ENCODE measurements around the gene SLC40A1. TPM values are rescaled to one million over a fixed set of nuclear protein-coding genes. Genes with fewer than 3 reads are reported as not detected.

The SLC40A1 gene
- total RNA-seq, 4 donors from 2014 or later: 87.1 to 252 (median 176) TPM

GRCh38 chr2:189625636-189626035, 45.0 kb upstream of the SLC40A1 start:
- Histone ChIP-seq H3K9me3 (no peaks in the 10 kb centered on the region), H3K4me1 (peaks cover 0 to under 1% of the 10 kb centered on the region in 2 donors), H3K4me3 (no peak overlapping the region), H3K27me3 (no peaks in the 10 kb centered on the region), H3K36me3 (no peaks in the 10 kb centered on the region), H3K27ac (no peak overlapping the region)
- intact Hi-C loops (cut with DNase I; ENCODE audit: low total_unique reads): no loop called here
- DNase-seq: no peak
- no peak for TF ChIP-seq CTCF (IDR thresholded peaks at IDR 0.05)
- TF ChIP-seq POLR2A (IDR thresholded peaks at IDR 0.05): no peak

GRCh38 chr2:189624648-189625355, 44.2 kb upstream of the SLC40A1 start:
- Histone ChIP-seq H3K27me3 (no peaks in the 10 kb centered on the region), H3K36me3 (no peaks in the 10 kb centered on the region), H3K9me3 (no peaks in the 10 kb centered on the region), H3K4me1 (no peaks in the 10 kb centered on the region), H3K4me3 (no peak overlapping the region), H3K27ac (no peak overlapping the region)
- no peak for TF ChIP-seq CTCF (IDR thresholded peaks at IDR 0.05)
- TF ChIP-seq POLR2A (IDR thresholded peaks at IDR 0.05): no peak
- no peak for DNase-seq
- intact Hi-C loops (cut with DNase I; ENCODE audit: low total_unique reads): no loop called here

- H3K4me3 ChIP-seq: no peak overlapping the region
- no peak for TF ChIP-seq CTCF (IDR thresholded peaks at IDR 0.05)
- no peak for TF ChIP-seq POLR2A (IDR thresholded peaks at IDR 0.05)
These were observed 42.5 kb upstream of the SLC40A1 start for GRCh38 chr2:189623049-189623448.

GRCh38 chr2:189621781-189622180, 41.2 kb upstream of the SLC40A1 start:
- Histone ChIP-seq H3K27ac (peak overlapping the region in 1 of 2 donors; percentile 16), H3K4me3 (no peak overlapping the region), H3K36me3 (no peaks in the 10 kb centered on the region), H3K9me3 (no peaks in the 10 kb centered on the region), H3K27me3 (no peaks in the 10 kb centered on the region), H3K4me1 (no peaks in the 10 kb centered on the region)
- TF ChIP-seq CTCF (IDR thresholded peaks at IDR 0.05): no peak
- no peak for TF ChIP-seq POLR2A (IDR thresholded peaks at IDR 0.05)
- DNase-seq: no peak
- intact Hi-C loops (cut with DNase I; ENCODE audit: low total_unique reads): no loop called here

More at GRCh38 chr2:189623049-189623448, 42.5 kb upstream of the SLC40A1 start:
- Histone ChIP-seq H3K4me1 (no peaks in the 10 kb centered on the region), H3K9me3 (no peaks in the 10 kb centered on the region), H3K27ac (no peak overlapping the region), H3K27me3 (no peaks in the 10 kb centered on the region), H3K36me3 (no peaks in the 10 kb centered on the region)
- no peak for DNase-seq
- intact Hi-C loops (cut with DNase I; ENCODE audit: low total_unique reads): no loop called here

- DNase-seq: no peak
- intact Hi-C loops (cut with DNase I; ENCODE audit: low total_unique reads): no loop called here
- no peaks in the 10 kb centered on the region for H3K4me1 ChIP-seq
- no peaks in the 10 kb centered on the region for H3K36me3 ChIP-seq
- no peak for TF ChIP-seq CTCF (IDR thresholded peaks at IDR 0.05)
- no peak for TF ChIP-seq POLR2A (IDR thresholded peaks at IDR 0.05)
- no peak overlapping the region for H3K27ac ChIP-seq
- H3K4me3 ChIP-seq: no peak overlapping the region
- no peaks in the 10 kb centered on the region for H3K9me3 ChIP-seq
- no peaks in the 10 kb centered on the region for H3K27me3 ChIP-seq
These were observed 37.6 kb upstream of the SLC40A1 start for GRCh38 chr2:189618197-189618596.

Measured in uterus (tissue), 4 donors.